Type B pancreatic cell (in vitro differentiated cells): ENCODE data around the gene MASP2. TPM values are rescaled to one million over a fixed set of nuclear protein-coding genes. Genes with fewer than 3 reads are reported as not detected.

Experiments used
- DNase-seq: peaks from one replicate; pipeline ENCODE4 v3.0.0; 2021; ENCODE audit warnings: mixed read lengths; ENCODE audit not compliant: unreplicated experiment; ENCODE audit errors: extremely low spot score
- H3K27ac Mint-ChIP-seq: 2 replicates; pipeline ENCODE4 v1.8.0; 2021; ENCODE audit warnings: mild to moderate bottlenecking, mixed read lengths
- H3K27me3 Mint-ChIP-seq: 2 replicates; pipeline ENCODE4 v1.8.0; 2021; ENCODE audit warnings: mixed read lengths
- H3K36me3 Mint-ChIP-seq: 2 replicates; pipeline ENCODE4 v1.8.0; 2021; ENCODE audit warnings: mixed read lengths
- H3K4me1 Mint-ChIP-seq: one replicate; pipeline ENCODE4 v1.8.0; 2021; ENCODE audit warnings: mixed read lengths; ENCODE audit not compliant: unreplicated experiment
- H3K4me3 Mint-ChIP-seq: 2 replicates; pipeline ENCODE4 v1.8.0; 2021; ENCODE audit warnings: mild to moderate bottlenecking, mixed read lengths
- H3K9me3 Mint-ChIP-seq: 2 replicates; pipeline ENCODE4 v1.8.0; 2021; ENCODE audit warnings: mixed read lengths
- total RNA-seq: library from RNA; stranded (reverse); gene quantifications from 2 replicates; pipeline ENCODE4 v1.2.1, GENCODE V29; 2021; ENCODE audit warnings: low replicate concordance
- TF ChIP-seq, protein P1 (sequence below): fragments of 200-600 bp; sonication (generic); conservative IDR thresholded peaks from 2 replicates; pipeline ENCODE4 v1.5.0; 2021; ENCODE audit warnings: antibody characterized with exemption, mild to moderate bottlenecking

Gene MASP2
- total RNA-seq, 1 donor from 2014 or later: 0.34 TPM

- DNase-seq: no peak
- TF ChIP-seq, protein P1, sequence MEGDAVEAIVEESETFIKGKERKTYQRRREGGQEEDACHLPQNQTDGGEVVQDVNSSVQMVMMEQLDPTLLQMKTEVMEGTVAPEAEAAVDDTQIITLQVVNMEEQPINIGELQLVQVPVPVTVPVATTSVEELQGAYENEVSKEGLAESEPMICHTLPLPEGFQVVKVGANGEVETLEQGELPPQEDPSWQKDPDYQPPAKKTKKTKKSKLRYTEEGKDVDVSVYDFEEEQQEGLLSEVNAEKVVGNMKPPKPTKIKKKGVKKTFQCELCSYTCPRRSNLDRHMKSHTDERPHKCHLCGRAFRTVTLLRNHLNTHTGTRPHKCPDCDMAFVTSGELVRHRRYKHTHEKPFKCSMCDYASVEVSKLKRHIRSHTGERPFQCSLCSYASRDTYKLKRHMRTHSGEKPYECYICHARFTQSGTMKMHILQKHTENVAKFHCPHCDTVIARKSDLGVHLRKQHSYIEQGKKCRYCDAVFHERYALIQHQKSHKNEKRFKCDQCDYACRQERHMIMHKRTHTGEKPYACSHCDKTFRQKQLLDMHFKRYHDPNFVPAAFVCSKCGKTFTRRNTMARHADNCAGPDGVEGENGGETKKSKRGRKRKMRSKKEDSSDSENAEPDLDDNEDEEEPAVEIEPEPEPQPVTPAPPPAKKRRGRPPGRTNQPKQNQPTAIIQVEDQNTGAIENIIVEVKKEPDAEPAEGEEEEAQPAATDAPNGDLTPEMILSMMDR: no peak
- Mint-ChIP-seq H3K4me1 (no peaks in the 10 kb centered on the region), H3K27ac (no peak overlapping the region), H3K27me3 (peaks cover 12% of the 10 kb centered on the region), H3K9me3 (no peaks in the 10 kb centered on the region), H3K36me3 (no peaks in the 10 kb centered on the region), H3K4me3 (no peak overlapping the region)
These were observed 59.1 kb downstream of the MASP2 start for GRCh38 chr1:10987840-10988417.

DNA sequence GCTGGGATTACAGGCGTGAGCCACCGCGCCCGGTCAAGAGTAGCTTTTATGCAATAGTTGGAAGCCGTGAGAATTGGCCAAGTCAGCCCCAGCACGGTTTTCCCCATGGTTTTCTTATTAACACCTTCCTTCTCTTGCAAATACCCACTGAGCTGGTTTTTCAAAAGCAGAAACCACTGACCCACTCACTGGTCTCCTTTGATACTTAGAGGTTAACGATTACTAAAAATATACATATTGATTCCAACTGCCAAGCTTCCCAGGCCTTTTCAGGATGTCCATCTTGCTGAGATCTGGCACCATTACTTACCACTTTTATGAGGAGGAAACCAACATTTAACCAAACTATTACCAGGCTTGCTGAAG lies 60.5 kb downstream of the MASP2 start:
- no peaks in the 10 kb centered on the region for H3K36me3 Mint-ChIP-seq
- DNase-seq: no peak
- no peaks in the 10 kb centered on the region for H3K9me3 Mint-ChIP-seq
- H3K4me3 Mint-ChIP-seq: no peak overlapping the region
- TF ChIP-seq, protein P1: no peak
- H3K27me3 Mint-ChIP-seq: peaks cover 19% of the 10 kb centered on the region
- H3K27ac Mint-ChIP-seq: no peak overlapping the region
- no peaks in the 10 kb centered on the region for H3K4me1 Mint-ChIP-seq

DNA sequence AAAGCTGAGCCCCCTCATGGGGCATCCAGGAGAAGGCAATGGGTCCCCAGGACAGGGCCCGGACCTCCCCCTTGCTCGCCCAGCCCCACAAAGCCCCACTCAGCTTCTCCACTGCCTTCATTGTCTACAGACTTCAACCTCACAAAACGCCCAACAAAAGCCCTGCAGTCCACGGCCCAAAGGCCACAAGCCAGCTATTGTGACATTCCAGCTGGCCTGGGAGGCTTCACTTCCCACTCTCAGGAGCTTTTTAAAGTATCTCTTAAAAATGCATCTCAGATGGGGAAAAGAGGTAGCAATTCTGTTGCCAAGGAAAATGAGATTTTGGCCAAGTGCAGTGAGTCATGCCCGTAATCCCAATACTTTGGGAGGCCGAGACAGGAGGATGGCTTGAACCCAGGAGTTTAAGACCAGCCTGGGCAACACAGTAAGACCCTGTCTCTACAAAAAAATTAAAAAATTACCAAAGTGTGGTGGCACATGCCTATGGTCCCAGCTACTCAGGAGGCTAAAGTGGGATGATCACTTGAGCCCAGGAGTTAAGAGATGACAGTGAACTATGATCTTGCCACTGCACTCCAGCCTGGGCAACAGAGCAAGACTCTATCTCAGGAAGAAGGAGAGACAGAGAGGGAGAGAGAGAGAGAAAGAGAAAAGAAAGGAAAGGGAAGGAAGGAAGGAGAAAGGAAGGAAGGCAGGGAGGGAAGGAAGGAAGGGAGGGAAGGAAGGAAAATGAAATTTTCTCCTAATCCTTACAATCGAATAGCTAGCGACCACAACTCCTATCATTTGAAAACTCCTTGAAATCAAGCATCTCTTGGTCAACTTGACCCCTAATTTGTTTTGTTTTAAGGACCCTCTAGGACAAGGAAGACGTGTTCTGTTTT lies 66.0 kb downstream of the MASP2 start:
- Mint-ChIP-seq H3K4me3 (no peak overlapping the region), H3K36me3 (no peaks in the 10 kb centered on the region), H3K4me1 (peaks cover 4% of the 10 kb centered on the region), H3K27me3 (peaks cover 31% of the 10 kb centered on the region), H3K27ac (no peak overlapping the region), H3K9me3 (no peaks in the 10 kb centered on the region)
- TF ChIP-seq, protein P1: no peak
- DNase-seq: no peak

- Mint-ChIP-seq H3K27me3 (peaks cover 31% of the 10 kb centered on the region), H3K4me3 (peak overlapping the region; percentile 41), H3K9me3 (no peaks in the 10 kb centered on the region), H3K4me1 (peaks cover 9% of the 10 kb centered on the region), H3K27ac (peak overlapping the region; percentile 29), H3K36me3 (no peaks in the 10 kb centered on the region)
- peak; percentile 78 for DNase-seq
- TF ChIP-seq, protein P1: peak; percentile 55
These were observed 66.9 kb downstream of the MASP2 start for GRCh38 chr1:10980094-10980577.

DNA sequence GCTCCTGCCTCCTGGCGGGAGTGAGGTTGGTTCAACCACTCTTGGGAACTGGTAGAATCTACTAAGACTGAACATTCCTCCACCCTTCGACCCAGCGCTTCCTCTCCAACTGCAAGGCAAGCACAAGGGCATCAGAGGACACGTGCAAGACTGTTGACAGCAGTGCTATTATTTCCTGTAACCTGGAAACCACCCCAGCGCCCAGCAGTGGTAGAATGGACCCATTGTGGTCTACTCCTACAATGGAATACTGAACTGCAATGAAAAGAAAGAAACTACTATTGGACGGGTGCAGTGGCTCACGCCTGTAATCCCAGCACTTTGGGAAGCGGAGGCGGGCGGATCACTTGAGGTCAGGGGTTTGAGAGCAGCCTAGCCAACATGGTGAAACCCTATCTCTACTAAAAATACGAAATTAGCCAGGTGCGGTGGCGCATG lies 67.5 kb downstream of the MASP2 start:
- Mint-ChIP-seq H3K4me1 (peaks cover 9% of the 10 kb centered on the region), H3K4me3 (no peak overlapping the region), H3K9me3 (no peaks in the 10 kb centered on the region), H3K36me3 (no peaks in the 10 kb centered on the region), H3K27me3 (peaks cover 31% of the 10 kb centered on the region), H3K27ac (peak overlapping the region; percentile 26)
- TF ChIP-seq, protein P1: no peak
- no peak for DNase-seq
